LNCaP clone FGC (cell line): ENCODE data around the gene MAS1.

Experiments used
- DNase-seq: peaks from one replicate; pipeline ENCODE4 v3.0.0-alpha.2; 2011; ENCODE audit warnings: low read depth
- H3K4me3 ChIP-seq: 2 replicates; pipeline ENCODE4 v1.5.1; 2011; ENCODE audit warnings: mild to moderate bottlenecking, low read depth, low read length, control low read depth
- TF ChIP-seq, protein P1 (sequence below): IDR thresholded peaks from 2 replicates; pipeline ENCODE4 v1.5.1; 2012; ENCODE audit warnings: mild to moderate bottlenecking; ENCODE audit not compliant: control insufficient read depth, insufficient read depth; ENCODE audit errors: extremely low read depth

Gene MAS1

DNA sequence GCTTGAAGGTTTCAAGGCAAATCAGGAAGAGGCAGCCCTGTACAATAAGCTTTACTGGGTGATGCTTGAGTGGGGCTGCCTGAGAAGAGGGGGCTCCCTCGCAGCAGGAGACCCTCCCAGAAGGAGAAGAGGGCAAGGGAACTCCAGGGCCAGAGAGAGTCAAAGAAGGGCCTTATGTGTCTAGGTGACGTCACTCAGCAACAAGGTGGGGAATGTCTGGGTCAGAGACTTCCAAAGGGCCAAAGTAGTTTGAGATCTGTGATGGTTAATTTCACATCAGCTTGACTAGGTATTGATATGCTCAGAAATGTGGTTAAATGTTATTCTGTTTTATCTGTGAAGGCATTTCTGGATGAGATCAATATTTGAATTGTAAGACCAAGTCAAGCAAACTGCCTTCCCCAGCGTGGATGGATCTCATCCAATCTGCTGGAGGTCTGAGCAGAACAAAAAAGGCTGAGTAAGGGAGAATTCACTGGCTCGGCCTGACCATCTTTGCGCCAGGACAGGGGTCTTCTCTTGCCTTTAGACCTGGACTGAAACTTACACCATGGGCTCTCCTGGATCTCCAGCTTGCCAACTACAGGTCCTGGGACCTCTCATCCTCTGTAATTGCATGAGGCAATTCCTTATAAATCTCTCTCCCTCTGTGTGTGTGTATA, 35.9 kb downstream of the MAS1 start:
- DNase-seq: no peak
- H3K4me3 ChIP-seq: no peak overlapping the region
- TF ChIP-seq, protein P1, sequence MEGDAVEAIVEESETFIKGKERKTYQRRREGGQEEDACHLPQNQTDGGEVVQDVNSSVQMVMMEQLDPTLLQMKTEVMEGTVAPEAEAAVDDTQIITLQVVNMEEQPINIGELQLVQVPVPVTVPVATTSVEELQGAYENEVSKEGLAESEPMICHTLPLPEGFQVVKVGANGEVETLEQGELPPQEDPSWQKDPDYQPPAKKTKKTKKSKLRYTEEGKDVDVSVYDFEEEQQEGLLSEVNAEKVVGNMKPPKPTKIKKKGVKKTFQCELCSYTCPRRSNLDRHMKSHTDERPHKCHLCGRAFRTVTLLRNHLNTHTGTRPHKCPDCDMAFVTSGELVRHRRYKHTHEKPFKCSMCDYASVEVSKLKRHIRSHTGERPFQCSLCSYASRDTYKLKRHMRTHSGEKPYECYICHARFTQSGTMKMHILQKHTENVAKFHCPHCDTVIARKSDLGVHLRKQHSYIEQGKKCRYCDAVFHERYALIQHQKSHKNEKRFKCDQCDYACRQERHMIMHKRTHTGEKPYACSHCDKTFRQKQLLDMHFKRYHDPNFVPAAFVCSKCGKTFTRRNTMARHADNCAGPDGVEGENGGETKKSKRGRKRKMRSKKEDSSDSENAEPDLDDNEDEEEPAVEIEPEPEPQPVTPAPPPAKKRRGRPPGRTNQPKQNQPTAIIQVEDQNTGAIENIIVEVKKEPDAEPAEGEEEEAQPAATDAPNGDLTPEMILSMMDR: no peak

DNA sequence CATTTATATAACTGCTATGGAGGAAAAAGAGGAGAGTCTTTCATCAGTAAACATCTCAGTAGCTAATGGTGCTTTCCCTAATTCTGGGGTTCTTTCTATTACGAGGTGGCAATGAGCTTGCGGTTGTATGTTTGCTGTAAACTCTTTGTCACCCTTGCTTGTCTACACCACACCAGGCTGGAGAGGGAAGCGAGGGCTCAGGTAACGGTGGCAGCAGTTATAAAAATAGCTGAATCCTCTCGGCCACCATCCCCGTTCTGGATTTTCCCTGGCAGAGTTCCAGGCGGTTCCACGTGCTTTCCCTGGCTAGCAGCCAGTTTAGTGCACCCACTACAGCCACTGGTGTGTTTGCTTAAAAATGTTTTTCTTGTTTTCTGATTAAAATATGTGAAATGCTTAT, 39.0 kb downstream of the MAS1 start:
- DNase-seq: no peak
- TF ChIP-seq, protein P1: no peak
- H3K4me3 ChIP-seq: no peak overlapping the region

DNA sequence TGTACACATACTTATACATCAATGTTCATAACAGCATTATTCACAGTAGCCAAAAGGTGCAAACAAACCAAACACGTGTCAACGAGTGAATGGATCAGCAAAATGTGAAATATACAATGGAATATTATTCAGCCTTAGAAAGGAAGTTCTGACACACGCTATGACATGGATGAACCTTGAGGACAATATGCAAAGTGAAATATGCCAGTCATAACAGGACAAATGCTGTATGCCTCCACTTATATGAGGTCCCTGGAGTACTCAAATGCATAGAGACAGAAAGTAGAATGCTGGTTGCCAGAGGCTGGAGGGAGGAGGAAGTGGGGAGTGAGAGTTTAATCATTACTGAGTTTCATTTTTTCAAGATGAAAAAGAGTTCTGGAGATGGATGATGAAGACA, 40.3 kb downstream of the MAS1 start:
- no peak for DNase-seq
- H3K4me3 ChIP-seq: no peak overlapping the region
- TF ChIP-seq, protein P1: no peak

DNA sequence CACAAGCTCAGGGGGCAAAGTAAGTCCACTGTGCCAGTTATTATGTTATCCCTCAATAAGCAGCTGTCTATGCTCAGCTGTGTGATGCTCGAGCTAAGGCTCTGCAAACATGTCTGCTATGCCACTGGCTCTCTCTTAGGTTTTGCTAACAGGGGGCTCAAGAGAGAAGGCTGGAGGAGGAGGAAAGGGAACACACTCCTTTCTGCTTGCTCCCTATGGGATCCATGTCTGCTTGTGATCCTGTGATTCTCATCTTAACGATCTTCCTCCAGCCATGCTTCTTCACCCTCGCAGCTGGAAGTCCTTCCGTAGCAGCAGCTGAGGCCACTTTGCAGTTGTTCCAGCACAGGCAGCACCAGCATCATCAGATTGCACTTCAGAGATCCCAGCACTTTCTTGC, 41.1 kb downstream of the MAS1 start:
- H3K4me3 ChIP-seq: no peak overlapping the region
- DNase-seq: no peak
- TF ChIP-seq, protein P1: no peak

DNA sequence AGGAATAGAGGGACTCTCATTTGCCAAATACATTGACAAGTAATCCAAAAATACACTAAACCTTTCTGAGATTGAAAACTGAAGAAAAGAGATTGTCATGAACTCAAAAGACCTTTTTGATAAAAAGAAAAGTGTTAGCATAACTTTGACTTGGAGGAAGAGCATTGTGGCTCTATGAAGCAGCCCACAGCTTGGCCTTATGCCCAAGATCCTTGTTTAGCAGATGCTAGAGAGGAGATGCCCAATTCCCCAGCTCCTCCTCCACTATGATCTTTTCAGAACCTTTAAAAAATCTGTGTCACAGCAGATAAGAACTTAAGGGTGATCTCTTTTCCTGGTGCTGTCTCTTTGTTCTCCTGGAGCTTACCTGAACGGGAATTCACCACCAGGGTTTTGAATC, 42.3 kb downstream of the MAS1 start:
- TF ChIP-seq, protein P1: no peak
- no peak for DNase-seq
- no peak overlapping the region for H3K4me3 ChIP-seq

DNA sequence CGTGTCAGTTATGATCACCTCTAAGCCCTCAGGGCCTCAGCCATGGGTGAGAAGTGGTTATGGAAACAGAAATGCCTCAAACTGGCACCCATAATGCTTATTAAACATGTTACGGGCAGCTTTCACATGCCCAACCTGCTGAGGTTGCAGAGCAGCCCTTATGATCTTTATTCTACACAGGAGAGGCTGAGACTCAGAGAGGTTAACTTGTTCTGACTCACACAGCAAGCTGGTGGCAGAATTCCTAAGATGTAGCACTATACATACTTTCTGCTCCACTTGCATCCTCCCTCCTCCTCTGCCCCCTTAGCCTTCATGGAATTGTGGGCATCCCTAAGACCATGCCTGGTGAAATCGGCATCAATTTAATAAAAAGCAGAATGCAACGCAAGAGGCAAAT, 43.4 kb downstream of the MAS1 start:
- H3K4me3 ChIP-seq: no peak overlapping the region
- TF ChIP-seq, protein P1: no peak
- DNase-seq: no peak

DNA sequence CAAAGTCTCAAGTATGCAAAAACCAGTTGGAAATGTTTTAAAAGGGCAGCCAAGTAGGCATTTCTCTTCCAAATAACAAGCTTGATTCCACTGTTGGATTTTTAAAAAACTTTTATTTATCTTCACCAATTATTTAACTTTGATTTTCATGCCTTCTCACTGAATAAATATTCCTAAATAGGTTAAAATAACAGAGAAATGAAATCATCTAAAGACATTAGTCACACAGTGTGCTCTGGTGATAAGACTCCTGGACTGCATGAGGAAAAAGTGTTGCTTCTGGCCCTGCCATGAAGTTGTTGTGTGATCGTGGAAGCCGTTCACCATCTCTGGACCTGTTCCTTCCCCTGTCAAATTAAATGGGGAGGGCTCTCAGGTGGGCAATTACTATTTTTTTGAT, 44.3 kb downstream of the MAS1 start:
- TF ChIP-seq, protein P1: no peak
- H3K4me3 ChIP-seq: no peak overlapping the region
- DNase-seq: no peak
